Thoracic aorta (tissue), 2 donors: ENCODE data around the gene PAPOLA. TPM values are rescaled to one million over a fixed set of nuclear protein-coding genes. Genes with fewer than 3 reads are reported as not detected.

Experiments used
- ATAC-seq: fragments of 150-250 bp; one replicate; pipeline ENCODE4 v1.8.0; 2017; ENCODE audit warnings: low read depth; ENCODE audit not compliant: insufficient number of reproducible peaks, low FRiP score
- DNase-seq: peaks from one replicate; pipeline ENCODE4 v3.0.0-alpha.2; 2020; ENCODE audit warnings: low spot score
- H3K27ac ChIP-seq, 2 donors: fragments of 200-600 bp; sonication (generic); 1 replicate in 1 of 2; 2 replicates in 1 of 2; pipeline ENCODE4 v1.5.1; 2016; ENCODE audit warnings: mild to moderate bottlenecking in 2 of 2, moderate library complexity in 2 of 2
- H3K27me3 ChIP-seq: fragments of 200-600 bp; sonication (generic); replicated peaks from 2 replicates; pipeline ENCODE4 v1.6.0; 2016; ENCODE audit warnings: mild to moderate bottlenecking; ENCODE audit not compliant: insufficient read depth
- H3K36me3 ChIP-seq: fragments of 200-600 bp; sonication (generic); one replicate; pipeline ENCODE4 v1.5.1; 2016
- H3K4me1 ChIP-seq, 2 donors: fragments of 200-600 bp; sonication (generic); 1 replicate in 1 of 2; 2 replicates in 1 of 2; pipeline versions ENCODE4 v1.5.1 to v1.6.0; 2016; ENCODE audit warnings: low read depth in 2 of 2, mild to moderate bottlenecking in 1 of 2; ENCODE audit not compliant: control insufficient read depth in 1 of 2
- H3K4me3 ChIP-seq: fragments of 200-600 bp; sonication (generic); 2 replicates; pipeline ENCODE4 v1.5.1; 2016; ENCODE audit warnings: mild to moderate bottlenecking
- H3K9me3 ChIP-seq: fragments of 200-600 bp; sonication (generic); 2 replicates; pipeline ENCODE4 v1.5.1; 2016
- total RNA-seq, 2 donors: library from RNA; depleted of rRNA; stranded (reverse); fragments of >200 nt; gene quantifications; one replicate each; pipeline versions ENCODE4 v1.1.0 to v1.2.3, GENCODE V29; 2016
- TF ChIP-seq, protein P1 (sequence below): fragments of 200-600 bp; sonication (generic); IDR thresholded peaks from one replicate; pipeline ENCODE4 v1.5.1; 2019; ENCODE audit warnings: antibody characterized with exemption

Gene PAPOLA
- total RNA-seq, 2 donors from 2014 or later = 81.9 to 152 TPM

DNA sequence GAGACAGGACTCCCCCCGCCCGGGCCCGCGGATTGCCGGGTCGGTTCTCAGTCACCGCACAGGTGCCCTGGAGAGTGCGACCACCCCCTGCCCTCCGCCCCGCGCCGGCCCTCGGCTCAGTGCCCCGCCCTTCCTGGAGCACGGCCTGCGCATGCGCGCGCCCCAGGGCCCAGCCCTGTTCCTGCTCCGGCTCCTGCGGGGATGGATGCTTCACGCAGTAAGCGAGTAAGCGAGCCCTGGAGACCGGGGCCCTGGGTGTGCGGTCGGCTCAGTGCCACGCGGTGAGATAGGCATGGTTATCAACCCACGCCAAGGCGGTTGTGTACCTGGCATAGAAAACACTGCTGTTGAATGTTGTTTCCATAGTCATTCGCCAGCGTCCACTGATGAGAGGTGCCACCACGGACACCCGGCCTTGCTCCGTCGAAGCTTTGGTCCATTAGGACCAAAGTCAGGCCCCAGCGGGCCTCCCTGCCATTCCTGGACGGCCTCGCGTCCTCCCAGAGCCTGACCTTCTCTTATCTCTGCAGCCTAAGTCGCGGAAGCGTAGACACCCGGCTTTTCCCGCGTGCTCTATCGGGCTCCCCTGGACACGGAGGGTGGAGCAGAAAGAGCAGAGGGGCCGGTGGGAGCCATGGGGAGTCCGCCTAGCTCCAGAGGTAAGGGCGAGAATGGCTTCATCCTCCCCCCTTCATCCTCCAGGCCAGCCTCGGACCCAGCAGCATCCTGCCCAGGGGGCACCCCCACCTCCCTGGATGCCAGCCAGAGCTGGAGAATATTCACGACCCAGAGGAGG is 90.6 kb downstream of the PAPOLA start:
- H3K9me3 ChIP-seq = no peaks in the 10 kb centered on the region
- peak overlapping the region; percentile 58 for H3K4me3 ChIP-seq
- ATAC-seq (no peak), DNase-seq (no peak)
- no peak overlapping the region for H3K27ac ChIP-seq
- no peaks in the 10 kb centered on the region for H3K27me3 ChIP-seq
- peaks cover 0 to 6% of the 10 kb centered on the region in 2 donors for H3K4me1 ChIP-seq
- no peaks in the 10 kb centered on the region for H3K36me3 ChIP-seq
- TF ChIP-seq, protein P1, sequence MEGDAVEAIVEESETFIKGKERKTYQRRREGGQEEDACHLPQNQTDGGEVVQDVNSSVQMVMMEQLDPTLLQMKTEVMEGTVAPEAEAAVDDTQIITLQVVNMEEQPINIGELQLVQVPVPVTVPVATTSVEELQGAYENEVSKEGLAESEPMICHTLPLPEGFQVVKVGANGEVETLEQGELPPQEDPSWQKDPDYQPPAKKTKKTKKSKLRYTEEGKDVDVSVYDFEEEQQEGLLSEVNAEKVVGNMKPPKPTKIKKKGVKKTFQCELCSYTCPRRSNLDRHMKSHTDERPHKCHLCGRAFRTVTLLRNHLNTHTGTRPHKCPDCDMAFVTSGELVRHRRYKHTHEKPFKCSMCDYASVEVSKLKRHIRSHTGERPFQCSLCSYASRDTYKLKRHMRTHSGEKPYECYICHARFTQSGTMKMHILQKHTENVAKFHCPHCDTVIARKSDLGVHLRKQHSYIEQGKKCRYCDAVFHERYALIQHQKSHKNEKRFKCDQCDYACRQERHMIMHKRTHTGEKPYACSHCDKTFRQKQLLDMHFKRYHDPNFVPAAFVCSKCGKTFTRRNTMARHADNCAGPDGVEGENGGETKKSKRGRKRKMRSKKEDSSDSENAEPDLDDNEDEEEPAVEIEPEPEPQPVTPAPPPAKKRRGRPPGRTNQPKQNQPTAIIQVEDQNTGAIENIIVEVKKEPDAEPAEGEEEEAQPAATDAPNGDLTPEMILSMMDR = no peak

DNA sequence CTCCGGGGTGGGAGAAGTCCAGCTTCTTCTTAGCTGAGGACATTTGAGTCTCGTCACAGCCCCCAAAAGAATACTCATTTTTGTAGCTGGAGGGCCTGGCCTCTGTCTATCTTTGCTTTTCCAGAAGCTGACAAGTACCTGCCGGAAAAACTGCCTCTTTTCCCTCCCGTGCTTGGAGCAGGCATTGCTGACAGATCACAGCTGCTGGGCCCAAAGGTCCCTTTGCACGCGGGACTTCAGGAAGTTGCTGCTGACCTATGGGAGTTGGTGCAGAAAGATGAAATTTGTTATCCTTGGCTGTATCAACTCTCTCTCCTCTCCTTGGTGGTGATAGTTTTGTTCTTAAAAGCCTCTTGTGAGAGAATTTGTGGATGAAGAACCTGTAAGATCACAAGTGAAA is 92.8 kb downstream of the PAPOLA start:
- ATAC-seq = no peak
- no peak for DNase-seq

DNA sequence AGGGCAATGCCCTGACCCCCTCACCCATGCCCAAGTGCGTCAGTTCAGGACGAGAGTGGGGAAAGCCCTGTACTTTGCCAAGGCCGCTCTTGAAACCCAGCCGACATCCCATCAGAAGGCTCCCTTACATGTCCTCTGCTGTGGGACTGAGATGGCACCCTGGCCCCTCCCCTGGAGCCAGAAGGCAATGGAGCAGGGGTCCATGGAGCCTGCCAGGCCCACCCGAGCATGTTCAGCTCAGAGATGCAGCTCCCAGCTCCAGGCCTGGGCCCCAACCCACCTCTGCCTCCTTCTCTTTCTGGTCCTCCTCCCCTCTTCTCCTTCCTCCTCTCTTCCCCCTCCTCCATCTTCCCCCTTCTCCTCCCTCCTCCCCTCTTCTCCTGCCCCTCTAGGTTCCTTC is 95.5 kb downstream of the PAPOLA start:
- no peak for ATAC-seq
- H3K36me3 ChIP-seq = no peaks in the 10 kb centered on the region
- H3K4me1 ChIP-seq = peaks cover 0 to 2% of the 10 kb centered on the region in 2 donors
- no peak overlapping the region for H3K27ac ChIP-seq
- no peaks in the 10 kb centered on the region for H3K27me3 ChIP-seq
- TF ChIP-seq, protein P1 = no peak
- no peak for DNase-seq
- H3K4me3 ChIP-seq = no peak overlapping the region
- no peaks in the 10 kb centered on the region for H3K9me3 ChIP-seq

More for the DNA sequence above, 92.8 kb downstream of the PAPOLA start:
- no peaks in the 10 kb centered on the region for H3K27me3 ChIP-seq
- TF ChIP-seq, protein P1 = no peak
- no peak overlapping the region for H3K4me3 ChIP-seq
- no peaks in the 10 kb centered on the region for H3K9me3 ChIP-seq
- H3K36me3 ChIP-seq = no peaks in the 10 kb centered on the region
- H3K4me1 ChIP-seq = peaks cover 0 to 6% of the 10 kb centered on the region in 2 donors
- H3K27ac ChIP-seq = no peak overlapping the region

DNA sequence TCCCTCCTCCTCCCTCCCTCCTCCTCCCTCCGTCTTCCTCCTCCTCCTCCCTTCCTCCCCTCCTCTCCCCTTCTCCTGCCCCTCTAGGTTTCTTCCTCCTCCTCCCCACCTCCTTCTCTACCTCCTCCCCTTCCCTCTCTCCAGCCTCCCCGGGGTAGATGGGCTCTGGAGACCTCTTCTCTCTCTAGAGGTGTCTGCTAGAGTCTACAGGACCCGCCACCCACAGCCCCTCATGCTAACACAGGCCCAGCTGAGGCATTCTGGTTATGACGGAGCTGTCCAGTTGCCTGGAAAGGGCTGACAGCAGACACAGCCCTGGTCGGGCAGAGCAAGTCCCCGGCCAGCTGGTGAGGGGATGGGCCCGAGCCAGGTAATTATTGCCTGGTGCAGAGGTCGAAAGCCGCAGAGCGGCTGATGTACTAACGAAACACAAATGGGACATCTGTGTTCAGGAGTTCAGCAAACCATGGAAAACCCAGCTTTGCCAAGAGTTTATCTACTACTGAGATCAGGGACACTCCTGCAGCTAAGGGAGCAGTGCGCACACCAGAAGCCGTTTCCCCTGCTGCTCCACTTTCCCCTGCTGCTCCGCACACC is 96.2 kb downstream of the PAPOLA start:
- no peaks in the 10 kb centered on the region for H3K4me1 ChIP-seq
- H3K4me3 ChIP-seq = no peak overlapping the region
- H3K36me3 ChIP-seq = no peaks in the 10 kb centered on the region
- H3K27me3 ChIP-seq = no peaks in the 10 kb centered on the region
- no peak for DNase-seq
- no peak overlapping the region for H3K27ac ChIP-seq
- ATAC-seq = no peak
- TF ChIP-seq, protein P1 = no peak
- H3K9me3 ChIP-seq = no peaks in the 10 kb centered on the region

DNA sequence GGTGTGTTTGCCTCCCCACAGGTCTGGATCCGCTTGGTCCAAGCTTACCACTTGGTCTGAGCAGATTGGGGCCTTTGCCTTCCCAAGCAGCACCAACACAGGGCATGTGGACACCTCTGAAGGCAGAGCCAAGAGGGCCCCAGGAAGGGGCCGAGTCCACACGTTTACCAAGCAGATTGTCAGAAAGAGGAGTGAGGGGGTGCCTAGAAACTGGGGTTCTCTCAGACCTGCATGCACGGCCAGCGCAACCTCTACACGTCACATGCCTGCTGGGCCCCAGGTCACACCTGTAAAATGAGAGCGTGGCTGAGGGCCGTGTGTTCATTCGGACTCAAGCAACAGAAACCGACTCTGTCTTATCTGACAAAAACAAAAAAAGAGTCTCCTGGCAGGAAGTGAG is 96.9 kb downstream of the PAPOLA start:
- TF ChIP-seq, protein P1 = no peak
- Histone ChIP-seq H3K27me3 (no peaks in the 10 kb centered on the region), H3K27ac (no peak overlapping the region), H3K4me3 (no peak overlapping the region), H3K36me3 (no peaks in the 10 kb centered on the region), H3K9me3 (no peaks in the 10 kb centered on the region), H3K4me1 (no peaks in the 10 kb centered on the region)
- ATAC-seq = no peak
- DNase-seq = no peak
